ENCODE measurements around the gene TTLL7. TPM values are rescaled to one million over a fixed set of nuclear protein-coding genes. Genes with fewer than 3 reads are reported as not detected.

The TTLL7 gene
- total and polyA plus RNA-seq, 9 donors: 2.0 to 21.8 (median 2.8) TPM

GRCh38 chr1:83934550-83934949 is 64.4 kb downstream of the TTLL7 start:
- DNase-seq: no peak
- intact Hi-C loops (cut with DNase I): loop anchor here (10.0 kb wide), 3 partner anchors 190 to 840 kb away; no protein-coding TSS in a partner anchor
- Histone ChIP-seq H3K36me3 (no peaks in the 10 kb centered on the region), H3K9me3 (no peaks in the 10 kb centered on the region), H3K27me3 (no peaks in the 10 kb centered on the region), H3K4me1 (ENCODE audit: insufficient read depth) (no peaks in the 10 kb centered on the region), H3K27ac (no peak overlapping the region), H3K4me3 (no peak overlapping the region)
- TF ChIP-seq POLR2A (IDR thresholded peaks at IDR 0.05): no peak
- no peak for TF ChIP-seq CTCF (IDR thresholded peaks at IDR 0.05)
- TF ChIP-seq EP300 (IDR thresholded peaks at IDR 0.05): no peak

GRCh38 chr1:83932693-83933092 is 66.2 kb downstream of the TTLL7 start:
- Histone ChIP-seq H3K27me3 (no peaks in the 10 kb centered on the region), H3K36me3 (no peaks in the 10 kb centered on the region), H3K4me1 (ENCODE audit: insufficient read depth) (no peaks in the 10 kb centered on the region), H3K4me3 (no peak overlapping the region), H3K27ac (no peak overlapping the region), H3K9me3 (no peaks in the 10 kb centered on the region)
- TF ChIP-seq EP300 (IDR thresholded peaks at IDR 0.05): no peak
- no peak for TF ChIP-seq POLR2A (IDR thresholded peaks at IDR 0.05)
- no peak for TF ChIP-seq CTCF (IDR thresholded peaks at IDR 0.05)
- 78 to 83% (median 80%) methylated on average over 4 of the region's 4 CpGs for WGBS, 3 donors
- intact Hi-C loops (cut with DNase I): loop anchor here (10.0 kb wide), 3 partner anchors 192 to 842 kb away; no protein-coding TSS in a partner anchor
- DNase-seq: no peak

GRCh38 chr1:83932281-83932680 is 66.7 kb downstream of the TTLL7 start:
- intact Hi-C loops (cut with DNase I): loop anchor here (10.0 kb wide), 3 partner anchors 193 to 843 kb away; no protein-coding TSS in a partner anchor

GRCh38 chr1:83931658-83932253 is 67.2 kb downstream of the TTLL7 start:
- 4 to 6% (median 6%) methylated on average over 2 of the region's 2 CpGs for WGBS, 3 donors
- TF ChIP-seq EP300 (IDR thresholded peaks at IDR 0.05): no peak
- peak; percentile 14 to 48 (median 32) for TF ChIP-seq CTCF (IDR thresholded peaks at IDR 0.05)
- TF ChIP-seq POLR2A (IDR thresholded peaks at IDR 0.05): no peak
- H3K36me3 ChIP-seq: no peaks in the 10 kb centered on the region
- intact Hi-C loops (cut with DNase I): loop anchor here (10.0 kb wide), 3 partner anchors 193 to 843 kb away; no protein-coding TSS in a partner anchor
- no peaks in the 10 kb centered on the region for H3K4me1 ChIP-seq (ENCODE audit: insufficient read depth)
- no peak overlapping the region for H3K4me3 ChIP-seq
- H3K27me3 ChIP-seq: no peaks in the 10 kb centered on the region
- no peaks in the 10 kb centered on the region for H3K9me3 ChIP-seq
- no peak overlapping the region for H3K27ac ChIP-seq
- peak in 1 of 5 donors; percentile 13 for DNase-seq

More at GRCh38 chr1:83932281-83932680, 66.7 kb downstream of the TTLL7 start:
- no peaks in the 10 kb centered on the region for H3K36me3 ChIP-seq
- WGBS, 3 donors: 74 to 79% (median 74%) methylated on average over 4 of the region's 4 CpGs
- H3K4me1 ChIP-seq (ENCODE audit: insufficient read depth): no peaks in the 10 kb centered on the region
- no peak for TF ChIP-seq EP300 (IDR thresholded peaks at IDR 0.05)
- no peak for TF ChIP-seq POLR2A (IDR thresholded peaks at IDR 0.05)
- no peak for TF ChIP-seq CTCF (IDR thresholded peaks at IDR 0.05)
- DNase-seq: no peak
- no peak overlapping the region for H3K27ac ChIP-seq
- no peaks in the 10 kb centered on the region for H3K27me3 ChIP-seq
- H3K9me3 ChIP-seq: no peaks in the 10 kb centered on the region
- no peak overlapping the region for H3K4me3 ChIP-seq

Data from ovary (tissue), 9 donors.